K562 (cell line): ENCODE data around the gene TRIM65. TPM values are rescaled to one million over a fixed set of nuclear protein-coding genes. Genes with fewer than 3 reads are reported as not detected.

Experiments used
- C11orf30 ChIP-seq: fragments of 450-650 bp; IDR thresholded peaks from 2 replicates; pipeline ENCODE4 v1.6.1; 2016; ENCODE audit warnings: low read depth, mild to moderate bottlenecking
- KDM1A ChIP-seq, 2 experiments: fragments of 450-650 bp; IDR thresholded peaks; 2 replicates each; pipeline ENCODE4 v1.6.1; 2016; ENCODE audit warnings: mild to moderate bottlenecking in 2 of 2
- NCOR1 ChIP-seq: fragments of 450-650 bp; IDR thresholded peaks from 2 replicates; pipeline ENCODE4 v1.6.1; 2016; ENCODE audit warnings: mild to moderate bottlenecking, moderate library complexity
- NR1H2 ChIP-seq: sonication (generic); formaldehyde crosslinking; IDR thresholded peaks from 2 replicates; pipeline ENCODE4 v1.4.0; 2020; ENCODE audit warnings: mild to moderate bottlenecking, missing genetic modification reagents
- PCBP1 ChIP-seq: fragments of 200-400 bp; formaldehyde crosslinking; IDR thresholded peaks from 2 replicates; pipeline ENCODE4 v1.6.1; 2018; ENCODE audit warnings: mild to moderate bottlenecking, low read depth, low read length; ENCODE audit not compliant: poor library complexity, severe bottlenecking
- SOX6 ChIP-seq: fragments of 450-650 bp; IDR thresholded peaks from 2 replicates; pipeline ENCODE4 v1.6.1; 2014; ENCODE audit warnings: mild to moderate bottlenecking
- TAF1 ChIP-seq: IDR thresholded peaks from 2 replicates; pipeline ENCODE4 v1.6.1; 2011; ENCODE audit warnings: mild to moderate bottlenecking, low read length, moderate library complexity; ENCODE audit not compliant: insufficient read depth, control insufficient read depth, severe bottlenecking; ENCODE audit errors: extremely low read depth
- TEAD4 ChIP-seq, 2 experiments: sonication (generic) in 1 of 2; formaldehyde crosslinking in 1 of 2; IDR thresholded peaks; 2 replicates each; pipeline versions ENCODE4 v1.6.1 to v1.8.0; 2012 to 2022; ENCODE audit warnings: borderline replicate concordance in 1 of 2, inconsistent platforms in 1 of 2, low read length in 1 of 2, mild to moderate bottlenecking in 1 of 2, missing genetic modification reagents in 1 of 2
- TFE3 ChIP-seq: fragments of 450-650 bp; formaldehyde crosslinking; IDR thresholded peaks from 2 replicates; pipeline ENCODE4 v1.4.0; 2020; ENCODE audit warnings: mild to moderate bottlenecking, mixed read lengths
- ZNF253 ChIP-seq: fragments of 250-450 bp; sonication (Bioruptor Pico); conservative IDR thresholded peaks from 2 replicates; pipeline ENCODE4 v1.6.1; 2021; ENCODE audit warnings: mild to moderate bottlenecking
- ZNF318 ChIP-seq, 2 experiments: fragments of 450-650 bp; IDR thresholded peaks; 2 replicates each; pipeline ENCODE4 v1.6.1; 2016; ENCODE audit warnings: mild to moderate bottlenecking in 2 of 2, borderline replicate concordance in 1 of 2, low read depth in 1 of 2, moderate library complexity in 1 of 2
- ZSCAN32 ChIP-seq: fragments of 450-650 bp; formaldehyde crosslinking; IDR thresholded peaks from 2 replicates; pipeline ENCODE4 v1.4.0; 2020; ENCODE audit warnings: mild to moderate bottlenecking, moderate library complexity
- polyA plus RNA-seq, 8 experiments: library from polyadenylated mRNA; depleted of rRNA in 4 of 8; stranded (reverse) in 5 of 8; unstranded in 3 of 8; fragments of >200 nt; fragmentation: Nextera tagmentation in 2 of 8; fragmentation: Illumina TruSeq in 1 of 8; extraction: Ambion mirVana in 2 of 8; extraction: Trizol in 1 of 8; gene quantifications; 2 replicates each; pipeline versions ENCODE4 v1.2.1 to v1.2.3, GENCODE V29; 2011 to 2014; ENCODE audit warnings: inconsistent platforms in 1 of 8, missing spikeins in 1 of 8
- total RNA-seq, 7 experiments: library from RNA; depleted of rRNA in 6 of 7; stranded (reverse); fragments of >200 nt in 6 of 7; fragmentation: Illumina TruSeq in 2 of 7; extraction: Trizol in 2 of 7; gene quantifications; 2 replicates each; pipeline versions ENCODE4 v1.2.1 to v1.2.3, GENCODE V29; 2011 to 2021; ENCODE audit warnings: low replicate concordance in 1 of 7
- TF ChIP-seq, protein P1 (sequence below): fragments of 450-650 bp; formaldehyde crosslinking; conservative IDR thresholded peaks from 2 replicates; pipeline ENCODE4 v1.4.0; 2022; ENCODE audit warnings: mild to moderate bottlenecking, missing genetic modification characterization
- TF ChIP-seq, protein P2 (sequence below): IDR thresholded peaks from 2 replicates; pipeline ENCODE4 v1.6.1; 2016; ENCODE audit warnings: missing genetic modification characterization, missing compliant biosample characterization

The TRIM65 gene
- total and polyA plus RNA-seq, 9 of the 15 experiments (the other 6 are each of a cell fraction or from before 2014, with no cell fraction given), result 2.8 to 45.7 (median 22.9) TPM

DNA sequence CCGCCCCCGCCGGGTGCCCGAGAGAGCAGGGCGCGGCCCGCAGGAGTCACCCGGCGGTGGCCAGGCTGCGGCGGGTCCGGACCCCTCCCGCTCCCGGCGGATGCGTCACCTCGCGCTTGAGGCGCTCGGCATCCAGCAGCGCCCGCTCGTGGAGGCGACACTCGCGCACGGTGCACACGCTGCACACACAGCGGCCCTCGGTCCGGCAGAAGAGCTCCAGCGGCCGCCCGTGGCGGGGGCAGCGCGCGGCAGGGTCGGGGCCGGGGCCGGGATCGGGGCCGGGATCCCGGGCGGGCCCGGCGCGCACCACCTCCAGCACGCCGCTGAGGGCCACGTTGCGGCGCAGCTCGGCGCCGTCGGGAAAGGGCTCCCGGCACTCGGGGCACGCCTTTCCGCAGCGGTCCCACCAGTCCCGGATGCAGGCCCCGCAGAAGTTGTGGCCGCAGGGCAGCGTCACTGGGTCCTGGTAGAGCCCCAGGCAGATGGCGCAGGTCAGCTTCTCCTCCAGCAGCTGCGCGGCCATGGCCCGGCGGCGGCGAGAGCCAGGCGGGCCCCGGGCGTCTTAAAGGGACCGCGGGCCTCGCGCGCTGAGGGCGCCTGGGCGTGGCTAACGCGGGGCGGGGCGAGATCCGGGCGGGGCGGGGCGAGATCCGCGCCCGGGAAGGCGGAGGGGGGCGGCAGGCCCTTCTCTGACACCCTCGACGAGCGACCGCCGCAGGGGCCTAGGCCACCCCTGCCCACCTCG lies at the start of gene TRIM65 (continued):
- TF ChIP-seq TEAD4 (IDR thresholded peaks at IDR 0.05; ENCODE audit: low read length), result no peak
- TF ChIP-seq TEAD4 (CRISPR knock-in tag; IDR thresholded peaks at IDR 0.05; ENCODE audit: borderline replicate concordance), result no peak
- no peak for TF ChIP-seq NR1H2 (CRISPR knock-in tag)
- TF ChIP-seq, protein P1, sequence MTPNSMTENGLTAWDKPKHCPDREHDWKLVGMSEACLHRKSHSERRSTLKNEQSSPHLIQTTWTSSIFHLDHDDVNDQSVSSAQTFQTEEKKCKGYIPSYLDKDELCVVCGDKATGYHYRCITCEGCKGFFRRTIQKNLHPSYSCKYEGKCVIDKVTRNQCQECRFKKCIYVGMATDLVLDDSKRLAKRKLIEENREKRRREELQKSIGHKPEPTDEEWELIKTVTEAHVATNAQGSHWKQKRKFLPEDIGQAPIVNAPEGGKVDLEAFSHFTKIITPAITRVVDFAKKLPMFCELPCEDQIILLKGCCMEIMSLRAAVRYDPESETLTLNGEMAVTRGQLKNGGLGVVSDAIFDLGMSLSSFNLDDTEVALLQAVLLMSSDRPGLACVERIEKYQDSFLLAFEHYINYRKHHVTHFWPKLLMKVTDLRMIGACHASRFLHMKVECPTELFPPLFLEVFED (CRISPR knock-in tag), result no peak
- TF ChIP-seq NCOR1, result 0 out of 2 replicates have a peak, but pooled peaks have one; percentile 6
- TF ChIP-seq SOX6, result no peak
- TF ChIP-seq ZSCAN32, result no peak
- no peak for TF ChIP-seq ZNF318 (IDR thresholded peaks at IDR 0.05; ENCODE audit: borderline replicate concordance in 1 of 2, low read depth in 1 of 2)
- no peak for TF ChIP-seq PCBP1
- peak; percentile 81 for TF ChIP-seq TAF1
- TF ChIP-seq KDM1A (IDR thresholded peaks at IDR 0.05), result no peak
- TF ChIP-seq TFE3 (CRISPR knock-in tag), result no peak
- no peak for TF ChIP-seq C11orf30
- TF ChIP-seq, protein P2, sequence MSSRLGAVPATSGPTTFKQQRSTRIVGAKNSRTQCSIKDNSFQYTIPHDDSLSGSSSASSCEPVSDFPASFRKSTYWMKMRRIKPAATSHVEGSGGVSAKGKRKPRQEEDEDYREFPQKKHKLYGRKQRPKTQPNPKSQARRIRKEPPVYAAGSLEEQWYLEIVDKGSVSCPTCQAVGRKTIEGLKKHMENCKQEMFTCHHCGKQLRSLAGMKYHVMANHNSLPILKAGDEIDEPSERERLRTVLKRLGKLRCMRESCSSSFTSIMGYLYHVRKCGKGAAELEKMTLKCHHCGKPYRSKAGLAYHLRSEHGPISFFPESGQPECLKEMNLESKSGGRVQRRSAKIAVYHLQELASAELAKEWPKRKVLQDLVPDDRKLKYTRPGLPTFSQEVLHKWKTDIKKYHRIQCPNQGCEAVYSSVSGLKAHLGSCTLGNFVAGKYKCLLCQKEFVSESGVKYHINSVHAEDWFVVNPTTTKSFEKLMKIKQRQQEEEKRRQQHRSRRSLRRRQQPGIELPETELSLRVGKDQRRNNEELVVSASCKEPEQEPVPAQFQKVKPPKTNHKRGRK (tag), result no peak
- no peak for TF ChIP-seq ZNF253 (CRISPR knock-in tag)
